Measurements from ENCODE around the gene PGBD1.

The PGBD1 gene

GRCh38 chr6:28322661-28323060, 41.3 kb downstream of the PGBD1 start:
- TF ChIP-seq CTCF (conservative IDR thresholded peaks at IDR 0.05; ENCODE audit: control insufficient read depth, insufficient read depth, low read depth, low read length), result no peak
- DNase-seq (ENCODE audit: low read depth), result no peak
- no peak overlapping the region for H3K4me3 ChIP-seq (ENCODE audit: control insufficient read depth, low read depth, low read length)

GRCh38 chr6:28323813-28324424, 42.5 kb downstream of the PGBD1 start:
- TF ChIP-seq CTCF (conservative IDR thresholded peaks at IDR 0.05; ENCODE audit: control insufficient read depth, insufficient read depth, low read depth, low read length), result no peak
- DNase-seq (ENCODE audit: low read depth), result no peak
- H3K4me3 ChIP-seq (ENCODE audit: control insufficient read depth, low read depth, low read length), result no peak overlapping the region

DNA sequence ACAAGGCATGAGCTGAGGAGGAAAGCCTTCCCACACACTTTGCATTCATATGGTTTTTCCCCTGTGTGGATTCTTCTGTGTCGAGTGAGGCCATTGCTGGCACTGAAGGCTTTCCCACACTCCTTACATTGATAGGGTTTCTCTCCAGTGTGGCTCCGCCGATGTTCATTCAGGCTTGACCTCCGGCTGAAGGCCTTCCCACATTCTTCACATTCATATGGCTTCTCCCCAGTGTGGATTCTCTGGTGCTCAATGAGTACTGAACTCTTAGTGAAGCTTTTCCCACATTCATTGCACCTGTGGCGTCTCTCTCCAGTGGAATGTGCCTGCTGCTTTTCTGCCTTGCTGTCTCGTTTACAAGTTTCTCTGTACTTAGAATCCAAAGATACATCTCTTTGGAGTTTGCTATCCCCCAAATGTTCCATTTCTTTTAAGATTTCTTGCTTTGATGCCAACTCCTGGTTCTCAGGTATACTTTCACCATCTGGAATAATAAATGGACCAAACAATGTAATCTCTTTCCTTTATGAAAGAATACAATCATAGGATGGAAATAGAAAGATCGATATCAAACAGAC, 45.1 kb downstream of the PGBD1 start:
- DNase-seq (ENCODE audit: low read depth), result no peak
- no peak for TF ChIP-seq CTCF (conservative IDR thresholded peaks at IDR 0.05; ENCODE audit: control insufficient read depth, insufficient read depth, low read depth, low read length)
- H3K4me3 ChIP-seq (ENCODE audit: control insufficient read depth, low read depth, low read length), result no peak overlapping the region

- no peak overlapping the region for H3K4me3 ChIP-seq (ENCODE audit: control insufficient read depth, low read depth, low read length)
- TF ChIP-seq CTCF (conservative IDR thresholded peaks at IDR 0.05; ENCODE audit: control insufficient read depth, insufficient read depth, low read depth, low read length), result no peak
- DNase-seq (ENCODE audit: low read depth), result no peak
These were observed 48.7 kb downstream of the PGBD1 start for GRCh38 chr6:28330041-28330440.

DNA sequence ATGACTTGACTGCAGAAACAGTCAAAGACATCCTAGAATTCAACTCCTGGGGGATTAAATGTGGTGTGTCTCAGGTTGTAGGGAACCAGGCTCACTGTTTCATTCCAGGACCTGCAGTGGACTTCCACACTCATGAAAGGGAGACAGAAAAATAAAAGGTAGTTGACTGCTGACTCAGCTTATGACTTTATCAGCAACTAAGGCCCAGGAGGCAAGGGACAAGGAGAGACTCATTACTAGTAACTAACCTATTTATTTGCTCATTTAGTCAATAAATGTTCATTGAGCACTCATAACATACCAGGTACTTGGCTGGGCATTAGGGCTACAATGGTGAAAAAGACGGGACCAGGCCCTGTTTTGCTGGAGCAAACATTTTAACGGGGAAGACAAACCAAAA, 51.7 kb downstream of the PGBD1 start:
- DNase-seq (ENCODE audit: low read depth), result no peak
- no peak overlapping the region for H3K4me3 ChIP-seq (ENCODE audit: control insufficient read depth, low read depth, low read length)
- no peak for TF ChIP-seq CTCF (conservative IDR thresholded peaks at IDR 0.05; ENCODE audit: control insufficient read depth, insufficient read depth, low read depth, low read length)

DNA sequence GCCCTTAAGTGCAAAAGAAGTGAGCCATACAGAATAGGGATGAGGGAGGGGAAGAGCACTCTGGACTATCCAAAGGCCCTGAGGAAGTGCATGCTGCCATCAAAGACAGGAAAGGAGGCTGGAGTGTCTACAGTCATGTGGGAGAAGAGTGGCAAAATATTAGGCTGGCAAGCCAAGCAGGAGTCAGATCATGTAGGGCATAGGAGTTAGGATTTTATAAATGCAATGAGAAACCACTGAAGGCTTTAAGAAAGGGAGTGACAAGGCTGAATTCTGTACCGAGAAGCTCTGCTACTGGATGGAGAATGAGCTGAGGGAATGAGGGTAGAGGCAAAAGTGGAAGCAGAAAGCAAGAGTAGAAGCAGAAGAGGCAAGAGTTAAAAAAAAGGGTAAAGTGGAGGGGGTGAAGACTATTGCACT, 52.2 kb downstream of the PGBD1 start:
- DNase-seq (ENCODE audit: low read depth), result no peak
- no peak for TF ChIP-seq CTCF (conservative IDR thresholded peaks at IDR 0.05; ENCODE audit: control insufficient read depth, insufficient read depth, low read depth, low read length)
- no peak overlapping the region for H3K4me3 ChIP-seq (ENCODE audit: control insufficient read depth, low read depth, low read length)

Data from fibroblast of mammary gland (primary cell).